HUES6 (cell line): ENCODE results near the gene MBD6.

Experiments
- H3K27ac ChIP-seq: 2 replicates; pipeline ENCODE4 v1.7.0; 2013; ENCODE audit warnings: low read depth, mild to moderate bottlenecking, low read length, inconsistent platforms
- H3K27me3 ChIP-seq: 2 replicates; pipeline ENCODE4 v1.6.1; 2013; ENCODE audit warnings: low read length; ENCODE audit not compliant: control insufficient read depth, insufficient read depth
- H3K36me3 ChIP-seq: 2 replicates; pipeline ENCODE4 v1.6.1; 2013; ENCODE audit warnings: low read length; ENCODE audit not compliant: control insufficient read depth, insufficient read depth
- H3K4me1 ChIP-seq: 2 replicates; pipeline ENCODE4 v1.6.1; 2013; ENCODE audit warnings: low read length; ENCODE audit not compliant: control insufficient read depth, insufficient read depth
- H3K4me3 ChIP-seq: 2 replicates; pipeline ENCODE4 v1.5.1; 2013; ENCODE audit warnings: low read depth, low read length
- H3K9ac ChIP-seq: one replicate; pipeline ENCODE4 v1.6.1; 2013; ENCODE audit warnings: mild to moderate bottlenecking, low read length
- H3K9me3 ChIP-seq: 2 replicates; pipeline ENCODE4 v1.6.1; 2013; ENCODE audit warnings: low read depth, low read length; ENCODE audit not compliant: control insufficient read depth, insufficient read depth

The MBD6 gene

GRCh38 chr12:57479043-57479375 lies 43.6 kb upstream of the MBD6 start:
- no peak overlapping the region for H3K9ac ChIP-seq
- no peak overlapping the region for H3K4me3 ChIP-seq
- H3K36me3 ChIP-seq, result no peaks in the 10 kb centered on the region
- H3K4me1 ChIP-seq, result peaks cover 31% of the 10 kb centered on the region
- H3K27me3 ChIP-seq, result peaks cover 54% of the 10 kb centered on the region
- H3K27ac ChIP-seq, result no peak overlapping the region
- no peaks in the 10 kb centered on the region for H3K9me3 ChIP-seq

GRCh38 chr12:57479376-57480115 lies 43.1 kb upstream of the MBD6 start, which contains the start of gene ARHGAP9:
Gene ARHGAP9 (minus strand): TSS chr12:57479866. CDS start chr12:57479406, 460 bp downstream.
- Histone ChIP-seq H3K4me3 (no peak within 1 kb of the TSS), H3K9ac (no peak within 1 kb of the TSS), H3K36me3 (no peaks in the 10 kb centered on the region), H3K4me1 (peaks cover 31% of the 10 kb centered on the region), H3K9me3 (no peaks in the 10 kb centered on the region), H3K27ac (no peak within 1 kb of the TSS), H3K27me3 (peaks cover 49% of the 10 kb centered on the region)

GRCh38 chr12:57481671-57482070 lies 41.0 kb upstream of the MBD6 start:
- Histone ChIP-seq H3K4me1 (peaks cover 22% of the 10 kb centered on the region), H3K27me3 (peaks cover 28% of the 10 kb centered on the region), H3K27ac (no peak overlapping the region), H3K4me3 (no peak overlapping the region), H3K9me3 (no peaks in the 10 kb centered on the region), H3K9ac (no peak overlapping the region), H3K36me3 (no peaks in the 10 kb centered on the region)

GRCh38 chr12:57483466-57483865 lies 39.2 kb upstream of the MBD6 start:
- Histone ChIP-seq H3K4me3 (no peak overlapping the region), H3K27me3 (peaks cover 13% of the 10 kb centered on the region; the same call in 1 of the 2 replicates), H3K9me3 (no peaks in the 10 kb centered on the region), H3K27ac (no peak overlapping the region), H3K4me1 (peaks cover 9% of the 10 kb centered on the region; the same call in 1 of the 2 replicates), H3K9ac (no peak overlapping the region), H3K36me3 (no peaks in the 10 kb centered on the region; the same call in 1 of the 2 replicates)

GRCh38 chr12:57485695-57486094 lies 36.9 kb upstream of the MBD6 start:
- Histone ChIP-seq H3K9ac (no peak overlapping the region), H3K27me3 (0 out of 2 replicates have a peak, but pooled peaks cover 4% of the 10 kb centered on the region), H3K4me3 (no peak overlapping the region), H3K36me3 (peaks cover 20% of the 10 kb centered on the region), H3K9me3 (no peaks in the 10 kb centered on the region), H3K27ac (no peak overlapping the region), H3K4me1 (peaks cover 13% of the 10 kb centered on the region; the same call in 1 of the 2 replicates)

- H3K9me3 ChIP-seq, result no peaks in the 10 kb centered on the region
- no peaks in the 10 kb centered on the region for H3K27me3 ChIP-seq
- H3K36me3 ChIP-seq, result peaks cover 33% of the 10 kb centered on the region
- peak overlapping the region; percentile 8 for H3K9ac ChIP-seq
- peaks cover 10% of the 10 kb centered on the region; the same call in 1 of the 2 replicates for H3K4me1 ChIP-seq
- 0 out of 2 replicates have a peak overlapping the region, but pooled peaks have one; percentile 5 for H3K4me3 ChIP-seq
- no peak overlapping the region for H3K27ac ChIP-seq
These were observed 35.5 kb upstream of the MBD6 start for GRCh38 chr12:57487055-57487596.

GRCh38 chr12:57487597-57488401 lies 34.8 kb upstream of the MBD6 start, which contains the start of gene MARS1:
Gene MARS1 (plus strand): TSS chr12:57488068. CDS start chr12:57488091, 23 bp downstream.
- H3K27me3 ChIP-seq, result no peaks in the 10 kb centered on the region
- H3K27ac ChIP-seq, result peak within 1 kb of the TSS; percentile 87
- peak within 1 kb of the TSS; percentile 95 for H3K9ac ChIP-seq
- H3K4me3 ChIP-seq, result peak within 1 kb of the TSS; percentile 90
- peaks cover 39% of the 10 kb centered on the region for H3K36me3 ChIP-seq
- peaks cover 10% of the 10 kb centered on the region; the same call in 1 of the 2 replicates for H3K4me1 ChIP-seq
- H3K9me3 ChIP-seq, result no peaks in the 10 kb centered on the region

- H3K9ac ChIP-seq, result peak overlapping the region; percentile 95
- H3K4me3 ChIP-seq, result peak overlapping the region; percentile 90
- H3K4me1 ChIP-seq, result peaks cover 5% of the 10 kb centered on the region; the same call in 1 of the 2 replicates
- peaks cover 42% of the 10 kb centered on the region for H3K36me3 ChIP-seq
- peak overlapping the region; percentile 87 for H3K27ac ChIP-seq
- H3K27me3 ChIP-seq, result no peaks in the 10 kb centered on the region
- H3K9me3 ChIP-seq, result no peaks in the 10 kb centered on the region
These were observed 34.0 kb upstream of the MBD6 start for GRCh38 chr12:57488402-57489156.

- H3K27me3 ChIP-seq, result no peaks in the 10 kb centered on the region
- no peaks in the 10 kb centered on the region for H3K9me3 ChIP-seq
- peaks cover 4% of the 10 kb centered on the region; the same call in 1 of the 2 replicates for H3K4me1 ChIP-seq
- no peak overlapping the region for H3K27ac ChIP-seq
- H3K4me3 ChIP-seq, result peak overlapping the region; percentile 90
- no peak overlapping the region for H3K9ac ChIP-seq
- H3K36me3 ChIP-seq, result peaks cover 45% of the 10 kb centered on the region
These were observed 33.4 kb upstream of the MBD6 start for GRCh38 chr12:57489157-57489641.

GRCh38 chr12:57490126-57490525 lies 32.5 kb upstream of the MBD6 start:
- Histone ChIP-seq H3K27me3 (no peaks in the 10 kb centered on the region), H3K9ac (no peak overlapping the region), H3K9me3 (no peaks in the 10 kb centered on the region), H3K4me3 (peak overlapping the region; percentile 27; the same call in 1 of the 2 replicates), H3K4me1 (peaks cover 4% of the 10 kb centered on the region; the same call in 1 of the 2 replicates), H3K36me3 (peaks cover 45% of the 10 kb centered on the region), H3K27ac (no peak overlapping the region)
